Peyer's patch (tissue), 4 donors: ENCODE measurements around the gene STEAP2.

Experiments
- POLR2A ChIP-seq, 2 donors: fragments of 450-650 bp; IDR thresholded peaks; one replicate each; pipeline ENCODE4 v1.5.1; 2017; ENCODE audit warnings: antibody characterized with exemption in 2 of 2, mild to moderate bottlenecking in 2 of 2, moderate library complexity in 2 of 2
- TF ChIP-seq, protein P1 (sequence below), 6 experiments: fragments of 450-650 bp in 4 of 6; fragments of 200-600 bp in 2 of 6; sonication (generic) in 1 of 6; IDR thresholded peaks; one replicate each; pipeline ENCODE4 v1.5.1; 2017 to 2019; ENCODE audit warnings: antibody characterized with exemption in 6 of 6, mild to moderate bottlenecking in 3 of 6, moderate library complexity in 1 of 6

DNA sequence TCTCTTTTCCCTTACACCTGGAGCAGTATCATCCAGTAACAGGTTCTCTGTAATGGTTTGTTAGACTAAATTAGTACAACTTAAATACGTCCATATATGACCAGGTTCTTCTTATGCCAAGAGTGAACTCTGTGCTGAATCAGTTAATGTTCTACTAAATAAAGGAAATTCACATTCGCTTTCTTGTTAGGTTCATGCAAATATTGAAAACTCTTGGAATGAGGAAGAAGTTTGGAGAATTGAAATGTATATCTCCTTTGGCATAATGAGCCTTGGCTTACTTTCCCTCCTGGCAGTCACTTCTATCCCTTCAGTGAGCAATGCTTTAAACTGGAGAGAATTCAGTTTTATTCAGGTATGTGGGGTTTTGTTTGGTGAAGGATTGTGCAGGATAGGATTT is 18.1 kb downstream of the STEAP2 start:
- TF ChIP-seq, protein P1, sequence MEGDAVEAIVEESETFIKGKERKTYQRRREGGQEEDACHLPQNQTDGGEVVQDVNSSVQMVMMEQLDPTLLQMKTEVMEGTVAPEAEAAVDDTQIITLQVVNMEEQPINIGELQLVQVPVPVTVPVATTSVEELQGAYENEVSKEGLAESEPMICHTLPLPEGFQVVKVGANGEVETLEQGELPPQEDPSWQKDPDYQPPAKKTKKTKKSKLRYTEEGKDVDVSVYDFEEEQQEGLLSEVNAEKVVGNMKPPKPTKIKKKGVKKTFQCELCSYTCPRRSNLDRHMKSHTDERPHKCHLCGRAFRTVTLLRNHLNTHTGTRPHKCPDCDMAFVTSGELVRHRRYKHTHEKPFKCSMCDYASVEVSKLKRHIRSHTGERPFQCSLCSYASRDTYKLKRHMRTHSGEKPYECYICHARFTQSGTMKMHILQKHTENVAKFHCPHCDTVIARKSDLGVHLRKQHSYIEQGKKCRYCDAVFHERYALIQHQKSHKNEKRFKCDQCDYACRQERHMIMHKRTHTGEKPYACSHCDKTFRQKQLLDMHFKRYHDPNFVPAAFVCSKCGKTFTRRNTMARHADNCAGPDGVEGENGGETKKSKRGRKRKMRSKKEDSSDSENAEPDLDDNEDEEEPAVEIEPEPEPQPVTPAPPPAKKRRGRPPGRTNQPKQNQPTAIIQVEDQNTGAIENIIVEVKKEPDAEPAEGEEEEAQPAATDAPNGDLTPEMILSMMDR (IDR thresholded peaks at IDR 0.05): no peak
- TF ChIP-seq POLR2A (IDR thresholded peaks at IDR 0.05): peak; percentile 48 to 65
